ENCODE measurements around the gene MGST2. TPM values are rescaled to one million over a fixed set of nuclear protein-coding genes. Genes with fewer than 3 reads are reported as not detected.

Gene MGST2
- polyA plus RNA-seq, 1 donor (not counting 4 experiments of a cell fraction or from before 2014, with no cell fraction given) = 57.6 TPM

GRCh38 chr4:139704915-139705485 is 39.4 kb downstream of the MGST2 start:
- dilution Hi-C loops (cut with MboI; ENCODE audit: extremely low pct_ligation_motif_present, low sequenced_read_pairs) = no loop called here
- FAIRE-seq (no peak), DNase-seq (ENCODE audit: low read depth, low spot score) (no peak)
- no peak overlapping the region for H3K27ac ChIP-seq (ENCODE audit: control insufficient read depth, insufficient read depth, low read length)
- H2AFZ ChIP-seq (ENCODE audit: control insufficient read depth, low read length) = no peak overlapping the region
- no peak overlapping the region for H3K9ac ChIP-seq (ENCODE audit: control insufficient read depth, extremely low read depth, insufficient read depth, low read length)
- no peaks in the 10 kb centered on the region for H3K9me1 ChIP-seq (ENCODE audit: control insufficient read depth, extremely low read depth, insufficient read depth, low read length)
- H3K79me2 ChIP-seq (ENCODE audit: control insufficient read depth, insufficient read depth, low read length) = no peaks in the 10 kb centered on the region
- H3K9me3 ChIP-seq (ENCODE audit: control insufficient read depth, low read depth, low read length) = no peaks in the 10 kb centered on the region
- H3K4me3 ChIP-seq (ENCODE audit: control insufficient read depth in 2 of 3, extremely low read depth in 1 of 3, insufficient read depth in 2 of 3, low read depth in 1 of 3, low read length in 3 of 3) = no peak overlapping the region
- H3K27me3 ChIP-seq (ENCODE audit: control insufficient read depth, extremely low read depth, insufficient read depth, low read length) = no peaks in the 10 kb centered on the region
- no peaks in the 10 kb centered on the region for H3K4me1 ChIP-seq (ENCODE audit: control insufficient read depth, extremely low read depth, insufficient read depth, low read length)
- H3K4me2 ChIP-seq (ENCODE audit: control insufficient read depth, extremely low read depth, insufficient read depth, low read depth, low read length) = no peak overlapping the region
- H4K20me1 ChIP-seq (ENCODE audit: control insufficient read depth, extremely low read depth, insufficient read depth, low read length) = no peaks in the 10 kb centered on the region
- H3K36me3 ChIP-seq (ENCODE audit: control insufficient read depth in 2 of 2, extremely low read depth in 1 of 2, insufficient read depth in 2 of 2, low read length in 2 of 2) = peaks cover 2 to 3% of the 10 kb centered on the region in 2 experiments
- TF ChIP-seq CTCF (optimal IDR thresholded peaks at IDR 0.05 in 1 of 3, IDR thresholded peaks at IDR 0.05 in 1 of 3, conservative IDR thresholded peaks at IDR 0.05 in 1 of 3; ENCODE audit: extremely low read depth in 1 of 3, insufficient read depth in 2 of 3, low read length in 3 of 3) (peak; percentile 6 to 28 (median 10)), EZH2 (IDR thresholded peaks at IDR 0.05; ENCODE audit: low read length) (no peak)

GRCh38 chr4:139709660-139710059 is 44.0 kb downstream of the MGST2 start:
- Histone ChIP-seq H3K9me1 (ENCODE audit: control insufficient read depth, extremely low read depth, insufficient read depth, low read length) (no peaks in the 10 kb centered on the region), H3K4me3 (ENCODE audit: control insufficient read depth in 2 of 3, extremely low read depth in 1 of 3, insufficient read depth in 2 of 3, low read depth in 1 of 3, low read length in 3 of 3) (no peak overlapping the region), H4K20me1 (ENCODE audit: control insufficient read depth, extremely low read depth, insufficient read depth, low read length) (no peaks in the 10 kb centered on the region), H3K79me2 (ENCODE audit: control insufficient read depth, insufficient read depth, low read length) (no peaks in the 10 kb centered on the region), H3K27ac (ENCODE audit: control insufficient read depth, insufficient read depth, low read length) (no peak overlapping the region), H3K4me2 (ENCODE audit: control insufficient read depth, extremely low read depth, insufficient read depth, low read depth, low read length) (no peak overlapping the region), H2AFZ (ENCODE audit: control insufficient read depth, low read length) (no peak overlapping the region), H3K27me3 (ENCODE audit: control insufficient read depth, extremely low read depth, insufficient read depth, low read length) (no peaks in the 10 kb centered on the region), H3K36me3 (ENCODE audit: control insufficient read depth in 2 of 2, extremely low read depth in 1 of 2, insufficient read depth in 2 of 2, low read length in 2 of 2) (no peaks in the 10 kb centered on the region), H3K9ac (ENCODE audit: control insufficient read depth, extremely low read depth, insufficient read depth, low read length) (no peak overlapping the region), H3K9me3 (ENCODE audit: control insufficient read depth, low read depth, low read length) (no peaks in the 10 kb centered on the region), H3K4me1 (ENCODE audit: control insufficient read depth, extremely low read depth, insufficient read depth, low read length) (no peaks in the 10 kb centered on the region)
- dilution Hi-C loops (cut with MboI; ENCODE audit: extremely low pct_ligation_motif_present, low sequenced_read_pairs) = no loop called here
- DNase-seq (ENCODE audit: low read depth, low spot score) = no peak
- TF ChIP-seq EZH2 (IDR thresholded peaks at IDR 0.05; ENCODE audit: low read length) = no peak
- no peak for TF ChIP-seq CTCF (optimal IDR thresholded peaks at IDR 0.05 in 1 of 3, IDR thresholded peaks at IDR 0.05 in 1 of 3, conservative IDR thresholded peaks at IDR 0.05 in 1 of 3; ENCODE audit: extremely low read depth in 1 of 3, insufficient read depth in 2 of 3, low read length in 3 of 3)
- FAIRE-seq = no peak

Data from keratinocyte (primary cell).